MM.1S (cell line): ENCODE measurements around the gene BPI.

ENCODE experiments used
- CTCF ChIP-seq: fragments of 300-600 bp; sonication (generic); IDR thresholded peaks from 2 replicates; pipeline ENCODE4 v1.5.1; 2016; ENCODE audit warnings: antibody characterized with exemption, low read length, mixed read lengths
- EZH2 ChIP-seq: fragments of 300-600 bp; sonication (generic); optimal IDR thresholded peaks from 2 replicates; pipeline ENCODE3; 2017; ENCODE audit warnings: low read depth, mild to moderate bottlenecking, antibody characterized with exemption, low read length, mixed read lengths
- EZH2phosphoT487 ChIP-seq: fragments of 300-600 bp; sonication (generic); IDR thresholded peaks from 2 replicates; pipeline ENCODE4 v1.6.1; 2018; ENCODE audit warnings: antibody characterized with exemption, low read length

DNA sequence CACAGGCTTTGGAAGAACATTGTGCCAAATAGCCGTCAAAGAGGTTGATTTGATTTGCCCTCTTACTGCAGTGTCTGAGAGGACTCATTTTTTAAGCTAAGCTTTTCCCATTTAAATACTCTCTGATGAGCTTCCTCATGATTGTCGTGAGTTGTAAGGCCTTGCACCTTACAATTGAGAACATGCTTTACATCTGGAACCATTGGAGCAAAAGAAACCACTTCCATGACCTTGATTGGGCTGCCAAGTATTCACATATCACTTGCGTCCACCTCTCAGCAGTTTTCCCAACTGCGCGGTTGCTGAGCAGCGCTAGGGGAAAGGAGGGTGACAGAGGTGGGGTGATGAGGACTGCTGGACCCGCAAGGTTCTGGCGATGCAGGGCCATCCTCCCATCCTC, 30.1 kb downstream of the BPI start:
- TF ChIP-seq CTCF, result no peak
- TF ChIP-seq EZH2, result no peak
- no peak for TF ChIP-seq EZH2phosphoT487
